C4-2B (cell line): ENCODE measurements around the gene SLCO4A1.

Experiments used
- H3K27ac ChIP-seq: fragments of 450-650 bp; 2 replicates; pipeline ENCODE4 v1.5.1; 2017
- ZFX ChIP-seq: fragments of 450-650 bp; IDR thresholded peaks from 2 replicates; pipeline ENCODE4 v1.6.1; 2017
- TF ChIP-seq, protein P1 (sequence below): fragments of 450-650 bp; conservative IDR thresholded peaks from 2 replicates; pipeline ENCODE4 v1.5.1; 2017; ENCODE audit warnings: mild to moderate bottlenecking

The SLCO4A1 gene

DNA sequence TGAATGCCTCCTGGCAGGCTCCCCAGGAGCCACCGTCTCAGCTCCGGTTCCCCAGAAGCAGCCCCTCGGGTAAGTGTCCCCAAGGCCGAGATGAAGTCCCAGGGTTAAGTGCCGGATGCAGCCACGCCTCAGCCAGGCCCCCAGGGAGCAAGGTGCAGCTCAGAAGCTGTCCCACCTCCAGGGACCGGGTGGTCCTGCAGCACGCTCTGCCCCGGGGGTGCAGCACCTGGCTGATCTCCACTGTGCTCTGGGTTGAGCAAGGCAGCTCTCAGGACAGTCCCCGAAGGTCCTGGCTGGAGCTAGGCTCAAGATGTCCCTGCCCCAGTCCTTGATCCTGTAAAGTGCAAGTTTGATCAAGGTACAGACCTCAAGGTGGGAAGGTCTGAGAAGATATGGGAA is 51.2 kb downstream of the SLCO4A1 start:
- TF ChIP-seq, protein P1, sequence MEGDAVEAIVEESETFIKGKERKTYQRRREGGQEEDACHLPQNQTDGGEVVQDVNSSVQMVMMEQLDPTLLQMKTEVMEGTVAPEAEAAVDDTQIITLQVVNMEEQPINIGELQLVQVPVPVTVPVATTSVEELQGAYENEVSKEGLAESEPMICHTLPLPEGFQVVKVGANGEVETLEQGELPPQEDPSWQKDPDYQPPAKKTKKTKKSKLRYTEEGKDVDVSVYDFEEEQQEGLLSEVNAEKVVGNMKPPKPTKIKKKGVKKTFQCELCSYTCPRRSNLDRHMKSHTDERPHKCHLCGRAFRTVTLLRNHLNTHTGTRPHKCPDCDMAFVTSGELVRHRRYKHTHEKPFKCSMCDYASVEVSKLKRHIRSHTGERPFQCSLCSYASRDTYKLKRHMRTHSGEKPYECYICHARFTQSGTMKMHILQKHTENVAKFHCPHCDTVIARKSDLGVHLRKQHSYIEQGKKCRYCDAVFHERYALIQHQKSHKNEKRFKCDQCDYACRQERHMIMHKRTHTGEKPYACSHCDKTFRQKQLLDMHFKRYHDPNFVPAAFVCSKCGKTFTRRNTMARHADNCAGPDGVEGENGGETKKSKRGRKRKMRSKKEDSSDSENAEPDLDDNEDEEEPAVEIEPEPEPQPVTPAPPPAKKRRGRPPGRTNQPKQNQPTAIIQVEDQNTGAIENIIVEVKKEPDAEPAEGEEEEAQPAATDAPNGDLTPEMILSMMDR = no peak
- TF ChIP-seq ZFX = no peak
- no peak overlapping the region for H3K27ac ChIP-seq

DNA sequence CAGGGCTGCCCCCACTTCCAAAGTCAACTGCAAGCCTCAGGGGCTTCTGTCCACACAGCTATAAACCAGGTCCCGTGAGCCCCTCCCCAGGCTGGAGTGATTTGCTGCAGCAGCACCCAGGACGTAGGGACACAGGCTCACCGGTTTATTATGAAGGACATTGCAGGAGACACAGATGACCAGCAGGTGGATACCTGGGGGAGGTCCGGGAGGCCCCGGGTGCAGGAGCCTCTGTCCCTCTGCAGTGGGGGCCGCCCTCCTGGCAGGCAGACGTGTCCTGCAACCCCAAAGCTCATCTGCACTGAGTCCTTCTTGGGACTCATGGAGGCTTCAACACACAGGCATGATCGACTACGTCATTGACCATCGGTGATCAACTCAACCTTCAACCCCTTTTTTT is 51.8 kb downstream of the SLCO4A1 start:
- no peak overlapping the region for H3K27ac ChIP-seq
- TF ChIP-seq, protein P1 = no peak
- no peak for TF ChIP-seq ZFX

DNA sequence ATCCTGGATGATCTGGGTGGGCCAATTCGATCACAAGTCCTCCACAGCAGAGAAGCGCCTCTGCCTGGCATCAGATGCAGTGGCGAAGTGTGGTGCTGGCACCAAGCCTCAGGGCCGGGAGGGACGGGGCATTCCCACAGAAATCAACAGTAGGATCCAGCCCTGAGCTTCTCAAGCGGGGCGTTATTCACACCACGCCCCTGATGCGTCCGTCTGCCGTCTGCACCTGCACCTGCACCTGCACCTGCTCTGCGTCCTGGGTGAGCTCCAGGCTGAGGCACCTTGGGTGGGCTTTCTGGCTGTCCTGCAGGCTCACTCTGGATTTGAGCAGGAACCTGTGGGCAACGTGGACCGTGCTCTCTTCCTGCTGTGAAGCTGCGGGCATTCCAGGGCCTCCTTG is 52.6 kb downstream of the SLCO4A1 start:
- TF ChIP-seq, protein P1 = no peak
- no peak for TF ChIP-seq ZFX
- no peak overlapping the region for H3K27ac ChIP-seq

DNA sequence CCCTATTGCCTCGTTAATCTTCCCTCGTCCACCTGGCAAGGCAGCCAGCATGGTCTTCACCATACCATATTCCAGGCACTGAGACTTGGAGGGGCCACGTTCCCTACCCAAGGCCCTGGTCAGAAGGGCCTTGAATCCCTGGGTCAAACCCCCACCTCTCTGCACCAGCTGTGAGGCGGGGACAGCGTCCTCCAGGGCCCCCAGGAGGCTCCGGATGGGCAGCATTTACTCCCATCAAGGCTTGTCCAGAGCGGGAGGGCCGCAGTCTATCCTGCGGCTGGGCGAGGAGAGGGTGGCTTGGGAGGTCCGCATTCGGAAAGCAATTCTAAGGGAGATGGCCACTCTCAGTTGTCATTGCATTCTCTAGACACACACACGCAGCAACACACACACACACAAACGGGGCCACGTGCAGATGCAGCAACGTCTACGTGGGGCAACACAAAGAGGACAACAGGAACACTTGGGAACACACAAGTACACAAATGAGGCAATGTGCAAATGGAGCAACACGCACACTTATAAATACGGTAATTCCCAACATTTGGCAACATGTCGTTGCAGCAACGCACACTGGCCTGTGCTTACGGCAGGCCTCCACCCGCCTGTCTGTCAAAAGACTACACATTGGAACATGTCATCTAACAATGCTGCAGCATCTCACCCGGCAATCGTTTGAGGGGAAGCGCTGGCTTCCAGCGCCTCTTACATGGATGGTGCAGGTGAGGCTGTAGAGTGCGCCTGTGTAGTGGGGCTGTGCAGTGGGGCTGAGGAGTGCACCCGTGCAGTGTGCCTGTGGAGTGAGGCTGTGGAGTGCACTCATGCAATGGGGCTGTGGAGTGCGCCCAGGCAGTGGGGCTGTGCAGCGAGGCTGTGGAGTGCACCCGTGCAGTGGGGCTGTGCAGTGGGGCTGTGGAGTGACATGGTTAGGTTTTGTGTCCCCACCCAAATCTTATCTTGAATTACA is 53.4 kb downstream of the SLCO4A1 start:
- H3K27ac ChIP-seq = no peak overlapping the region
- TF ChIP-seq ZFX = no peak
- TF ChIP-seq, protein P1 = no peak

DNA sequence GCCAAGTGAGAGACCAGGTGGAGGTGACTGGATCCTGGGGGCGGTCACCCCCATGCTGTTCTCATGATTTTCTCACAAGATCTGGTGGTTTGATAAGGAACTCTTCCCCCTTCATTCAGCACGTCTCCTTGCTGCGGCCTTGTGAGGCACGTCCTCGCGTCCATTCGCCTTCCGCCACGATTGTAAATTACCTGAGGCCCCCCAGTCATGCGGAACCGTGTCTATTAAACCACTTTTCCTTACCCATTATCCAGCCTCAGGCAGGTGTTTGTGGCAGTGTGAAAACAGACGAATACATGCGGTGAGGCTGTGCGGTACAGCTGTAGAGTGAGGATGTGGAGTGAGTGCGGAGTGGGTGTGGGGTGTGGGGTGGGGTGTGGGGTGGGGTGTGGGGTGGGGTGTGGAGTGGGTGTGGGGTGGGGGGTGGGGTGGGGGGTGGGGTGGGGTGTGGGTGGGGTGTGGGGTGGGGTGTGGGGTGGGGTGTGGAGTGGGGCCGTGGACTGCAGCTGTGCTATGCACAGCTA is 54.2 kb downstream of the SLCO4A1 start:
- no peak overlapping the region for H3K27ac ChIP-seq
- no peak for TF ChIP-seq ZFX
- TF ChIP-seq, protein P1 = no peak

DNA sequence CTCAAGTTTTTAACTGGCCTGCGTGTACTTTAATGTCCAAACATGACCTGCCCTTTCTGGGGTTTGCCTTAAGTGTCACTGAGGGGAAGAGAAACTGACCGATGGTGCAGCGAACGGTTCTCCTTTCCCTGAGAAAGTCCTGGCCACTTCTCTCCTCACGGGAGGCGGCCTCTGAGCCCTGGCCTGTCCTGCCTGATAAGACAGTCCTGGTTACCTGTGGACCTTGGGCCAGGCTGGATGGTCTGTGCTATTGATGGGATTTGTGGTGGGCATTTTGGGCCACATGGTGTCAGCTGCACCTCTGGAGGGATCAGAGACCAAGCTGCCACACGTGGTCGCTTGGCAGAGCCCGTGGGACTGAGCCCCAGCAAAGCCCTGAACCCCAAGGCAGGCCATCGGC is 54.7 kb downstream of the SLCO4A1 start:
- TF ChIP-seq, protein P1 = no peak
- no peak for TF ChIP-seq ZFX
- no peak overlapping the region for H3K27ac ChIP-seq

DNA sequence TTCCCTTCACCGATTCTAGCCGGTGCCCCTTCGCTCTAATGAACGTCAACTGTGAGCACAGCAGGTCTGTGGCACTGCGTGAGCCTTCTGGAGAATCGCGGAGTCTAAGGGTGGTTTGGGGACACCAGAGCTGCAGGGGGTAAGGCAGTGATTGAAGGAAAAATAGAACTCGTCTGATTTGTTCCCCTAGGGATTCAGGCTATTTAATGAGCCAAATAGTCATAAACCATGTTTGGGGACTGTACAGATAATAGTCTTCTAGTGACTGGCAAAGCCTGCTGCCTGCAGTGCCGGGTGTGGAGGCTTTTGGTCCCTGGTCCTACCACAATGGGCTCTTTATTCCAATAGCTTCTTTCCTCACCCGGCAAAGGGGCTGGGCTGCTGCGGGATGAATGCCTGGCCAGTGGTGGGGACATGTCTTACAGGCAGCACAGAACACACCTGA is 55.2 kb downstream of the SLCO4A1 start:
- no peak for TF ChIP-seq ZFX
- TF ChIP-seq, protein P1 = no peak
- H3K27ac ChIP-seq = no peak overlapping the region
